ENCODE results near the gene MAG. TPM values are rescaled to one million over a fixed set of nuclear protein-coding genes. Genes with fewer than 3 reads are reported as not detected.

Gene MAG
- total RNA-seq, 4 donors from 2014 or later = not detected

GRCh38 chr19:35299523-35300338, 7.8 kb downstream of the MAG start:
- H3K27ac ChIP-seq = no peak overlapping the region
- WGBS, 2 donors (ENCODE audit: low coverage in 1 of 2) = 75% methylated on average over 33 of the region's 55 CpGs; no CpG with 5 or more reads in 1 of the 2 donors
- in situ Hi-C loops (cut with MboI; ENCODE audit: low pct_ligation_motif_present in 1 of 4, low pct_unique_long_range_greater_than_20kb in 1 of 4, low sequenced_read_pairs in 3 of 4) = no loop called here
- no peak for DNase-seq
- intact Hi-C loops (cut with DNase I; ENCODE audit: low total_unique reads) = no loop called here
- H3K4me3 ChIP-seq = no peak overlapping the region
- no peaks in the 10 kb centered on the region for H3K9me3 ChIP-seq
- H3K4me1 ChIP-seq = no peaks in the 10 kb centered on the region
- no peak for TF ChIP-seq POLR2AphosphoS5 (IDR thresholded peaks at IDR 0.05)
- TF ChIP-seq POLR2A (IDR thresholded peaks at IDR 0.05) = no peak
- no peak for TF ChIP-seq EP300 (IDR thresholded peaks at IDR 0.05; ENCODE audit: low read depth)
- no peak for TF ChIP-seq CTCF (IDR thresholded peaks at IDR 0.05)
- H3K27me3 ChIP-seq = no peaks in the 10 kb centered on the region
- no peaks in the 10 kb centered on the region for H3K36me3 ChIP-seq

- Histone ChIP-seq H3K27ac (no peak overlapping the region), H3K4me1 (no peaks in the 10 kb centered on the region), H3K36me3 (no peaks in the 10 kb centered on the region), H3K4me3 (no peak overlapping the region), H3K9me3 (no peaks in the 10 kb centered on the region), H3K27me3 (no peaks in the 10 kb centered on the region)
- intact Hi-C loops (cut with DNase I; ENCODE audit: low total_unique reads) (no loop called here), in situ Hi-C loops (cut with MboI; ENCODE audit: low pct_ligation_motif_present in 1 of 4, low pct_unique_long_range_greater_than_20kb in 1 of 4, low sequenced_read_pairs in 3 of 4) (no loop called here)
- DNase-seq = no peak
- TF ChIP-seq CTCF (IDR thresholded peaks at IDR 0.05) (no peak), EP300 (IDR thresholded peaks at IDR 0.05; ENCODE audit: low read depth) (no peak), POLR2AphosphoS5 (IDR thresholded peaks at IDR 0.05) (no peak), POLR2A (IDR thresholded peaks at IDR 0.05) (no peak)
- 89% methylated on average over 5 of the region's 10 CpGs; no CpG with 5 or more reads in 1 of the 2 donors for WGBS, 2 donors (ENCODE audit: low coverage in 1 of 2)
Observed at GRCh38 chr19:35300339-35300649, 8.3 kb downstream of the MAG start.

- Histone ChIP-seq H3K4me1 (no peaks in the 10 kb centered on the region), H3K27me3 (no peaks in the 10 kb centered on the region), H3K36me3 (no peaks in the 10 kb centered on the region), H3K4me3 (no peak overlapping the region), H3K9me3 (no peaks in the 10 kb centered on the region), H3K27ac (no peak overlapping the region)
- in situ Hi-C loops (cut with MboI; ENCODE audit: low pct_ligation_motif_present in 1 of 4, low pct_unique_long_range_greater_than_20kb in 1 of 4, low sequenced_read_pairs in 3 of 4) (no loop called here), intact Hi-C loops (cut with DNase I; ENCODE audit: low total_unique reads) (no loop called here)
- DNase-seq = no peak
- TF ChIP-seq CTCF (IDR thresholded peaks at IDR 0.05) (no peak), EP300 (IDR thresholded peaks at IDR 0.05; ENCODE audit: low read depth) (no peak), POLR2AphosphoS5 (IDR thresholded peaks at IDR 0.05) (no peak), POLR2A (IDR thresholded peaks at IDR 0.05) (no peak)
- 86% methylated on average over 2 of the region's 2 CpGs; no CpG with 5 or more reads in 1 of the 2 donors for WGBS, 2 donors (ENCODE audit: low coverage in 1 of 2)
Observed at GRCh38 chr19:35301961-35302360, 10.0 kb downstream of the MAG start.

- in situ Hi-C loops (cut with MboI; ENCODE audit: low pct_ligation_motif_present in 1 of 4, low pct_unique_long_range_greater_than_20kb in 1 of 4, low sequenced_read_pairs in 3 of 4) = no loop called here
- Histone ChIP-seq H3K4me1 (no peaks in the 10 kb centered on the region), H3K36me3 (no peaks in the 10 kb centered on the region), H3K9me3 (no peaks in the 10 kb centered on the region), H3K4me3 (no peak overlapping the region), H3K27me3 (no peaks in the 10 kb centered on the region), H3K27ac (no peak overlapping the region)
- TF ChIP-seq POLR2A (IDR thresholded peaks at IDR 0.05) (no peak), POLR2AphosphoS5 (IDR thresholded peaks at IDR 0.05) (no peak), EP300 (IDR thresholded peaks at IDR 0.05; ENCODE audit: low read depth) (no peak), CTCF (IDR thresholded peaks at IDR 0.05) (no peak)
- intact Hi-C loops (cut with DNase I; ENCODE audit: low total_unique reads) = no loop called here
- WGBS, 2 donors (ENCODE audit: low coverage in 1 of 2) = 87 to 89% methylated on average over 3 to 16 of the region's 16 CpGs
- DNase-seq = no peak
Observed at GRCh38 chr19:35302446-35302845, 10.5 kb downstream of the MAG start.

All from transverse colon (tissue), 4 donors.